ENCODE measurements around the gene TATDN2.
"Not testable (repeated sequence)": the region's sequence is repeated elsewhere in the genome, so short reads cannot be mapped to it uniquely, and the experiment has no call there.

TATDN2 gene

GRCh38 chr3:10292505-10293419 is 44.5 kb downstream of the TATDN2 start, which contains the start of gene GHRL:
Gene GHRL, minus strand, starts transcription at chr3:10292947. Its CDS starts 2,767 bp downstream, at chr3:10290180.
- no peak for TF ChIP-seq CTCF (IDR thresholded peaks at IDR 0.05; ENCODE audit: insufficient read depth, low read length, missing control alignments)
- POLR2A ChIA-PET, result no interaction called here
- DNase-seq (ENCODE audit: low read depth, low spot score), result no peak
- CTCF ChIA-PET, result interaction anchor here (0.6 to 1.9 kb wide), 2 partner anchors 11 to 127 kb away, joined by 3 to 4 read pairs; no protein-coding TSS in a partner anchor
- no peak within 1 kb of the TSS for H3K4me3 ChIP-seq (ENCODE audit: low read depth, low read length)

- ChIA-PET POLR2A (no interaction called here), CTCF (interaction anchor here (1.1 kb wide), 1 partner anchor 11 kb away, joined by 5 read pairs; no protein-coding TSS in a partner anchor)
- TF ChIP-seq CTCF (IDR thresholded peaks at IDR 0.05; ENCODE audit: insufficient read depth, low read length, missing control alignments), result no peak
- DNase-seq (ENCODE audit: low read depth, low spot score), result no peak
- H3K4me3 ChIP-seq (ENCODE audit: low read depth, low read length), result no peak overlapping the region
Observed at GRCh38 chr3:10294030-10294586, 45.8 kb downstream of the TATDN2 start.

- POLR2A ChIA-PET, CTCF ChIA-PET: not testable (repeated sequence)
Observed at GRCh38 chr3:10298064-10298463, 49.8 kb downstream of the TATDN2 start.

GRCh38 chr3:10299175-10299574 is 50.9 kb downstream of the TATDN2 start:
- H3K4me3 ChIP-seq (ENCODE audit: low read depth, low read length), result no peak overlapping the region
- POLR2A ChIA-PET, result no interaction called here
- CTCF ChIA-PET, result no interaction called here
- no peak for DNase-seq (ENCODE audit: low read depth, low spot score)
- no peak for TF ChIP-seq CTCF (IDR thresholded peaks at IDR 0.05; ENCODE audit: insufficient read depth, low read length, missing control alignments)

More at GRCh38 chr3:10298064-10298463, 49.8 kb downstream of the TATDN2 start:
- H3K4me3 ChIP-seq (ENCODE audit: low read depth, low read length); DNase-seq (ENCODE audit: low read depth, low spot score): not testable (repeated sequence)

GRCh38 chr3:10299679-10300078 is 51.4 kb downstream of the TATDN2 start:
- CTCF ChIA-PET, result no interaction called here
- no peak overlapping the region for H3K4me3 ChIP-seq (ENCODE audit: low read depth, low read length)
- no peak for TF ChIP-seq CTCF (IDR thresholded peaks at IDR 0.05; ENCODE audit: insufficient read depth, low read length, missing control alignments)
- POLR2A ChIA-PET, result no interaction called here
- no peak for DNase-seq (ENCODE audit: low read depth, low spot score)

GRCh38 chr3:10300087-10300486 is 51.8 kb downstream of the TATDN2 start:
- ChIA-PET CTCF (no interaction called here), POLR2A (no interaction called here)
- TF ChIP-seq CTCF (IDR thresholded peaks at IDR 0.05; ENCODE audit: insufficient read depth, low read length, missing control alignments), result no peak
- DNase-seq (ENCODE audit: low read depth, low spot score), result no peak
- no peak overlapping the region for H3K4me3 ChIP-seq (ENCODE audit: low read depth, low read length)

All from AG04449 (cell line).